CD4-positive, alpha-beta memory T cell (primary cell): ENCODE data around the gene TSFM. TPM values are rescaled to one million over a fixed set of nuclear protein-coding genes. Genes with fewer than 3 reads are reported as not detected.
A peak's percentile ranks its signal among the peaks of the same experiment; 100 is the strongest.

Experiments
- CTCF ChIA-PET: fragments of 350-600 bp; sonication (Branson Sonifier 250); formaldehyde crosslinking; loops from one replicate; lab custom pipeline; 2021; ENCODE audit warnings: inconsistent platforms; ENCODE audit not compliant: partially characterized antibody; lab: Charles Lee
- POLR2A ChIA-PET: fragments of 350-600 bp; sonication (Branson Sonifier 250); formaldehyde crosslinking; loops from one replicate; lab custom pipeline; 2021; ENCODE audit not compliant: partially characterized antibody; lab: Charles Lee
- DNase-seq, 5 donors: peaks; one replicate each; pipeline versions ENCODE4 v3.0.0 to v3.0.0-alpha.2; 2020 to 2022; ENCODE audit warnings: mixed read lengths in 1 of 5
- H3K27ac ChIP-seq: one replicate; pipeline ENCODE4 v1.7.0; 2013; ENCODE audit warnings: low read depth, low read length
- H3K27me3 ChIP-seq: 2 replicates; pipeline ENCODE4 v1.7.0; 2013; ENCODE audit warnings: mild to moderate bottlenecking, low read length, moderate library complexity; ENCODE audit not compliant: insufficient read depth
- H3K36me3 ChIP-seq: 2 replicates; pipeline ENCODE4 v1.7.0; 2013; ENCODE audit warnings: mild to moderate bottlenecking, low read length, moderate library complexity; ENCODE audit not compliant: insufficient read depth
- H3K4me1 ChIP-seq: 2 replicates; pipeline ENCODE4 v1.7.0; 2013; ENCODE audit warnings: mild to moderate bottlenecking, low read length, moderate library complexity; ENCODE audit not compliant: insufficient read depth
- H3K4me3 ChIP-seq, 2 donors: one replicate each; pipeline ENCODE4 v1.7.0; 2013; ENCODE audit warnings: low read length in 2 of 2, mild to moderate bottlenecking in 1 of 2
- H3K9me3 ChIP-seq, 2 donors: one replicate each; pipeline ENCODE4 v1.7.0; 2013; ENCODE audit warnings: low read length in 2 of 2, control low read depth in 1 of 2; ENCODE audit not compliant: control insufficient read depth in 1 of 2
- H3K27ac Mint-ChIP-seq, 7 donors: one replicate each; pipeline ENCODE4 v1.8.0; 2020 to 2021; ENCODE audit warnings: mixed read lengths in 7 of 7, mild to moderate bottlenecking in 6 of 7, inconsistent platforms in 3 of 7, moderate library complexity in 3 of 7
- H3K27me3 Mint-ChIP-seq, 2 donors: one replicate each; pipeline ENCODE4 v1.8.0; 2020 to 2021; ENCODE audit warnings: mixed read lengths in 2 of 2
- H3K36me3 Mint-ChIP-seq, 2 donors: one replicate each; pipeline ENCODE4 v1.8.0; 2020 to 2021; ENCODE audit warnings: mixed read lengths in 2 of 2, inconsistent platforms in 1 of 2, mild to moderate bottlenecking in 1 of 2
- H3K4me1 Mint-ChIP-seq, 4 donors: one replicate each; pipeline ENCODE4 v1.8.0; 2020 to 2021; ENCODE audit warnings: mixed read lengths in 4 of 4, mild to moderate bottlenecking in 1 of 4
- H3K4me3 Mint-ChIP-seq, 8 donors: one replicate each; pipeline ENCODE4 v1.8.0; 2020 to 2021; ENCODE audit warnings: mixed read lengths in 8 of 8, mild to moderate bottlenecking in 7 of 8, moderate library complexity in 6 of 8, inconsistent platforms in 3 of 8
- H3K9me3 Mint-ChIP-seq, 8 donors: one replicate each; pipeline ENCODE4 v1.8.0; 2020 to 2021; ENCODE audit warnings: mixed read lengths in 8 of 8, mild to moderate bottlenecking in 5 of 8, inconsistent platforms in 3 of 8, moderate library complexity in 1 of 8
- intact Hi-C: fragments of 100-400 bp; cut with micrococcal nuclease; formaldehyde crosslinking; loops from one replicate; pipeline ENCODE4 v1.15.1; 2023
- polyA plus RNA-seq, 2 donors: library from polyadenylated mRNA; unstranded; fragments of 300-500 nt; fragmentation: Illumina TruSeq; gene quantifications; one replicate each; pipeline ENCODE4 v1.2.3, GENCODE V29; 2021
- total RNA-seq, 2 experiments: library from RNA; stranded (reverse); gene quantifications; one replicate each; pipeline ENCODE4 v1.2.3, GENCODE V29; 2021

Gene TSFM
- total and polyA plus RNA-seq, 4 experiments from 2014 or later: 18.9 to 32.5 (median 22.7) TPM

DNA sequence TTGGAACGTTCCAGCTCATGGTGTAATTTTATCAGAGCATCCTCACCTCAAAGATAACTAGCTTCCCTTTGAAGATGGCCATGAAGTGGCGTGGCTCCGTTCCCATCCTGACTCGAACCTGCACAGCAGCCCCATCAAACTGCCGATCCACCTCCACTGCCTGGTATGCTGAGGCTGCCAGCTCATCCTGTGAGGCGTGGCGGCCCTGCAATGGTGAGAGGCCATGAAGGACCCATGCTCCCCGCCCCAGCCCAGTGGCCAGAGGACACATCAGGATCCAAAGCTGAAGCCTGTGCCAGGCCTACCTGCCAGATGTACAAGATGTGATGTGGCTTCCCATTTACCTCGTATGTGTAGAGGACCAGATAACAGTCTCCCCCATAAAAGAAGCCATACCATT, 24.7 kb downstream of the TSFM start:
- H3K36me3 Mint-ChIP-seq: peaks cover 9 to 55% of the 10 kb centered on the region in 2 donors
- no peak for DNase-seq
- peak overlapping the region in 2 of 7 donors; percentile 16 to 19 for H3K27ac Mint-ChIP-seq
- intact Hi-C loops: no loop called here
- Histone ChIP-seq H3K27me3 (no peaks in the 10 kb centered on the region), H3K27ac (no peak overlapping the region), H3K9me3 (no peaks in the 10 kb centered on the region), H3K36me3 (peaks cover 17% of the 10 kb centered on the region), H3K4me3 (no peak overlapping the region), H3K4me1 (no peaks in the 10 kb centered on the region)
- peaks cover 0 to 1% (median 0%) of the 10 kb centered on the region in 4 donors for H3K4me1 Mint-ChIP-seq
- no peak overlapping the region for H3K4me3 Mint-ChIP-seq
- H3K9me3 Mint-ChIP-seq: peaks cover 0 to 1% (median 0%) of the 10 kb centered on the region in 8 donors
- no peaks in the 10 kb centered on the region for H3K27me3 Mint-ChIP-seq
- CTCF ChIA-PET: interaction anchor here (1.2 to 7.3 kb wide), 5 partner anchors 11 to 98 kb away, joined by 3 to 125 read pairs (median 4); no protein-coding TSS in a partner anchor
- POLR2A ChIA-PET: interaction anchor here (0.6 to 0.8 kb wide), 2 partner anchors 11 to 37 kb away, joined by 3 to 5 read pairs; partner anchors contain the start of gene AVIL

DNA sequence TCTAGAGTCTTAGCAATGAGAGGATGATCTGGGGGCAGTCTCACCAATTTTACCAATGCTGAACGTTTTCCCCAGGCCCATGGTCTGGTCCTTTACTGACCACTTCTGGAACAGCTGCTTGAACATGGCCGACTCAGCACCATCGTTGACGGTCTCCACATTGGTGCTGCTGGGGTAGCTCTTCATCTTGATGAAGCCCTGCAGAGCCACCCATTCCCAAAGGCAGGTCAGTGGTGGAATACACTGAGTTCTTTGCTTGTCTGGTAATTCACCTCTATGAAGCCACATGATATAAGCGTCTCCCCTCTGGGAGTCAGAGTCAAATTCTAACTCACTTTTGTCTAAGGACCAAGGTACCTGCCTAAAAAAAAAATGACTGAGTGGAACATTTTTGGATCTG, 25.8 kb downstream of the TSFM start:
- Mint-ChIP-seq H3K36me3 (peaks cover 4 to 45% of the 10 kb centered on the region in 2 donors), H3K9me3 (peaks cover 0 to 1% (median 0%) of the 10 kb centered on the region in 8 donors), H3K4me3 (no peak overlapping the region), H3K27me3 (no peaks in the 10 kb centered on the region), H3K4me1 (peaks cover 0 to 4% (median under 1%) of the 10 kb centered on the region in 4 donors), H3K27ac (no peak overlapping the region)
- ChIA-PET CTCF (interaction anchor here (0.9 to 1.9 kb wide), 4 partner anchors 15 to 98 kb away, joined by 3 to 5 read pairs (median 4); no protein-coding TSS in a partner anchor), POLR2A (no interaction called here)
- H3K27ac ChIP-seq: no peak overlapping the region
- no peaks in the 10 kb centered on the region for H3K27me3 ChIP-seq
- intact Hi-C loops: no loop called here
- no peaks in the 10 kb centered on the region for H3K9me3 ChIP-seq
- no peaks in the 10 kb centered on the region for H3K4me1 ChIP-seq
- no peak overlapping the region for H3K4me3 ChIP-seq
- peaks cover 7% of the 10 kb centered on the region for H3K36me3 ChIP-seq
- no peak for DNase-seq

- H3K9me3 ChIP-seq: no peaks in the 10 kb centered on the region
- H3K4me1 ChIP-seq: no peaks in the 10 kb centered on the region
- POLR2A ChIA-PET: no interaction called here
- Mint-ChIP-seq H3K4me3 (no peak overlapping the region), H3K27me3 (no peaks in the 10 kb centered on the region), H3K36me3 (peaks cover 4 to 39% of the 10 kb centered on the region in 2 donors), H3K27ac (no peak overlapping the region), H3K4me1 (peaks cover 0 to 4% (median under 1%) of the 10 kb centered on the region in 4 donors), H3K9me3 (peaks cover 0 to 3% (median 0%) of the 10 kb centered on the region in 8 donors)
- DNase-seq: no peak
- no peaks in the 10 kb centered on the region for H3K27me3 ChIP-seq
- H3K36me3 ChIP-seq: peaks cover 7% of the 10 kb centered on the region
- intact Hi-C loops: no loop called here
- CTCF ChIA-PET: interaction anchor here (0.9 to 1.3 kb wide), 3 partner anchors 10 to 96 kb away, joined by 3 to 5 read pairs (median 3); no protein-coding TSS in a partner anchor
- H3K4me3 ChIP-seq: no peak overlapping the region
- H3K27ac ChIP-seq: no peak overlapping the region
Observed at GRCh38 chr12:57809425-57809824, 26.8 kb downstream of the TSFM start.

DNA sequence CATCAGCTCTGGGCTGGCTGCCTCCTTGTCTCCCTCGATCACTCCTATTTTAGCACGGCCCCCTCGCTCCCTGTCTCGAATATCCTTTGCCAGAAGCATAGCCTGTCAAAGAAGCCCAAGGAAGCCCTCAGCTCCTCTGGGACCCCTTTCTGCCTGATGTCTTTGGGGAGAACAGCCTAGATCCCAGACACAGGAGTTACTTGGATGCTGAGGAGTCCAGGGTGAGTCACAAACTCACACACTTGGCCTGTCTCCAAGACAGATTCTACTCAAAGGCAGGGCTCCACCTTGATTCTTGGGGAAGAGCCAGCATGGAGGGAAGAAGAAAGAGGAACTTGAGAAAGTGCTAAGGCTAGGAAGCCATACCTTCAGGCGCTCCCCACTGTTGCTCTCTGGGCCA, 27.9 kb downstream of the TSFM start:
- H3K36me3 ChIP-seq: peaks cover 7% of the 10 kb centered on the region
- no peak for DNase-seq
- Mint-ChIP-seq H3K4me3 (no peak overlapping the region), H3K27me3 (no peaks in the 10 kb centered on the region), H3K36me3 (peaks cover 4 to 39% of the 10 kb centered on the region in 2 donors), H3K4me1 (peaks cover 0 to 4% (median under 1%) of the 10 kb centered on the region in 4 donors), H3K9me3 (peaks cover 0 to 3% (median 0%) of the 10 kb centered on the region in 8 donors), H3K27ac (no peak overlapping the region)
- H3K9me3 ChIP-seq: no peaks in the 10 kb centered on the region
- no peak overlapping the region for H3K27ac ChIP-seq
- H3K4me1 ChIP-seq: no peaks in the 10 kb centered on the region
- intact Hi-C loops: no loop called here
- H3K27me3 ChIP-seq: no peaks in the 10 kb centered on the region
- CTCF ChIA-PET: interaction anchor here (1.3 to 1.5 kb wide), 2 partner anchors 11 to 93 kb away, joined by 3 to 4 read pairs; no protein-coding TSS in a partner anchor
- no peak overlapping the region for H3K4me3 ChIP-seq
- POLR2A ChIA-PET: no interaction called here

- Mint-ChIP-seq H3K27ac (peak overlapping the region in 1 of 7 donors; percentile 57), H3K36me3 (peaks cover 4 to 37% of the 10 kb centered on the region in 2 donors), H3K27me3 (no peaks in the 10 kb centered on the region), H3K4me3 (no peak overlapping the region), H3K9me3 (peaks cover 0 to 3% (median 0%) of the 10 kb centered on the region in 8 donors), H3K4me1 (peaks cover 0 to 4% (median under 1%) of the 10 kb centered on the region in 4 donors)
- Histone ChIP-seq H3K27me3 (no peaks in the 10 kb centered on the region), H3K4me1 (no peaks in the 10 kb centered on the region), H3K9me3 (no peaks in the 10 kb centered on the region), H3K27ac (no peak overlapping the region), H3K36me3 (peaks cover 6% of the 10 kb centered on the region), H3K4me3 (no peak overlapping the region)
- ChIA-PET POLR2A (interaction anchor here (0.6 kb wide), 1 partner anchor 52 kb away, joined by 3 read pairs; no protein-coding TSS in a partner anchor), CTCF (interaction anchor here (1.4 to 1.5 kb wide), 2 partner anchors 51 to 93 kb away, joined by 4 read pairs; no protein-coding TSS in a partner anchor)
- no peak for DNase-seq
- intact Hi-C loops: no loop called here
Observed at GRCh38 chr12:57811028-57811755, 28.6 kb downstream of the TSFM start.

GRCh38 chr12:57813111-57813970, 30.8 kb downstream of the TSFM start:
- H3K36me3 Mint-ChIP-seq: peaks cover 4 to 19% of the 10 kb centered on the region in 2 donors
- Histone ChIP-seq H3K4me3 (no peak overlapping the region), H3K9me3 (no peaks in the 10 kb centered on the region), H3K27me3 (no peaks in the 10 kb centered on the region), H3K27ac (no peak overlapping the region), H3K36me3 (no peaks in the 10 kb centered on the region), H3K4me1 (no peaks in the 10 kb centered on the region)
- H3K4me1 Mint-ChIP-seq: peaks cover 0 to 4% (median under 1%) of the 10 kb centered on the region in 4 donors
- no peak overlapping the region for H3K4me3 Mint-ChIP-seq
- intact Hi-C loops: no loop called here
- H3K27me3 Mint-ChIP-seq: no peaks in the 10 kb centered on the region
- H3K27ac Mint-ChIP-seq: peak overlapping the region in 1 of 7 donors; percentile 43
- H3K9me3 Mint-ChIP-seq: peaks cover 0 to 2% (median 0%) of the 10 kb centered on the region in 8 donors
- no peak for DNase-seq
- POLR2A ChIA-PET: no interaction called here
- CTCF ChIA-PET: interaction anchor here (2.1 to 2.2 kb wide), 2 partner anchors 10 to 92 kb away, joined by 7 to 14 read pairs; no protein-coding TSS in a partner anchor
